Caco-2 (cell line): ENCODE data around the gene GGNBP2. TPM values are rescaled to one million over a fixed set of nuclear protein-coding genes. Genes with fewer than 3 reads are reported as not detected.

Experiments used
- BruUV-seq: library from RNA; stranded (reverse); fragments of 400-500 nt; replicated peaks from 2 replicates; lab custom pipeline; 2021; lab: Mats Ljungman, UMichigan
- CTCF ChIA-PET: fragments of 300-600 bp; sonication (Branson Sonifier 250); formaldehyde crosslinking; loops from one replicate; lab custom pipeline; 2022; ENCODE audit warnings: antibody characterized with exemption; lab: Charles Lee
- POLR2A ChIA-PET: fragments of 300-600 bp; sonication (Branson Sonifier 250); formaldehyde crosslinking; loops from one replicate; lab custom pipeline; 2022; ENCODE audit warnings: antibody characterized with exemption; lab: Charles Lee
- DNase-seq, 2 experiments: peaks; one replicate each; pipeline versions ENCODE4 v3.0.0 to v3.0.0-alpha.2; 2020 to 2022
- H3K27me3 ChIP-seq: replicated peaks from 2 replicates; pipeline ENCODE4 v1.6.0; 2011; ENCODE audit warnings: low read length; ENCODE audit not compliant: control insufficient read depth, insufficient read depth
- H3K36me3 ChIP-seq: 2 replicates; pipeline ENCODE4 v1.5.1; 2011; ENCODE audit warnings: low read length; ENCODE audit not compliant: control insufficient read depth, insufficient read depth
- H3K4me1 ChIP-seq: fragments of 250-450 bp; sonication (Bioruptor Pico); 2 replicates; pipeline ENCODE4 v1.5.1; 2020; ENCODE audit warnings: mild to moderate bottlenecking
- H3K4me3 ChIP-seq: 2 replicates; pipeline ENCODE4 v1.5.1; 2011; ENCODE audit warnings: low read depth, mild to moderate bottlenecking, control low read depth, low read length
- H3K9me3 ChIP-seq: fragments of 250-450 bp; sonication (Bioruptor Pico); 2 replicates; pipeline ENCODE4 v1.5.1; 2020; ENCODE audit warnings: mild to moderate bottlenecking, moderate library complexity
- H3K27ac Mint-ChIP-seq: one replicate; pipeline ENCODE4 v1.8.0; 2022; ENCODE audit warnings: mixed read lengths; ENCODE audit not compliant: unreplicated experiment
- H3K27me3 Mint-ChIP-seq: one replicate; pipeline ENCODE4 v1.8.0; 2022; ENCODE audit warnings: mixed read lengths; ENCODE audit not compliant: insufficient read depth, unreplicated experiment
- H3K36me3 Mint-ChIP-seq: one replicate; pipeline ENCODE4 v1.8.0; 2022; ENCODE audit warnings: mild to moderate bottlenecking, mixed read lengths; ENCODE audit not compliant: insufficient read depth, unreplicated experiment
- H3K4me1 Mint-ChIP-seq: one replicate; pipeline ENCODE4 v1.8.0; 2022; ENCODE audit warnings: low read depth, mixed read lengths; ENCODE audit not compliant: unreplicated experiment
- H3K4me3 Mint-ChIP-seq: one replicate; pipeline ENCODE4 v1.8.0; 2022; ENCODE audit warnings: mild to moderate bottlenecking, moderate library complexity, mixed read lengths; ENCODE audit not compliant: unreplicated experiment
- H3K9me3 Mint-ChIP-seq: one replicate; pipeline ENCODE4 v1.8.0; 2022; ENCODE audit warnings: mixed read lengths; ENCODE audit not compliant: unreplicated experiment
- CTCF ChIP-seq, 2 experiments: fragments of 200-600 bp in 1 of 2; IDR thresholded peaks; 1 replicate in 1 of 2; 2 replicates in 1 of 2; pipeline versions ENCODE4 v1.5.1 to v1.8.0; 2011 to 2022; ENCODE audit warnings: antibody characterized with exemption in 1 of 2, control low read depth in 1 of 2, inconsistent platforms in 1 of 2, low read depth in 1 of 2, low read length in 1 of 2, mild to moderate bottlenecking in 1 of 2, moderate library complexity in 1 of 2; ENCODE audit not compliant: insufficient read depth in 1 of 2, severe bottlenecking in 1 of 2, unreplicated experiment in 1 of 2
- intact Hi-C: fragments of 100-400 bp; cut with micrococcal nuclease; formaldehyde crosslinking; loops from one replicate; pipeline ENCODE4 v1.10.0; 2022; ENCODE audit not compliant: unreplicated experiment
- total RNA-seq: library from RNA; stranded (reverse); gene quantifications from 2 replicates; pipeline ENCODE4 v1.2.3, GENCODE V29; 2022

The GGNBP2 gene
- total RNA-seq, 1 experiment from 2014 or later = 91.3 TPM

GRCh38 chr17:36594626-36595401 lies 50.1 kb downstream of the GGNBP2 start:
- Mint-ChIP-seq H3K27me3 (no peaks in the 10 kb centered on the region), H3K4me1 (peaks cover 35% of the 10 kb centered on the region), H3K4me3 (no peak overlapping the region), H3K27ac (no peak overlapping the region), H3K9me3 (no peaks in the 10 kb centered on the region), H3K36me3 (peaks cover 53% of the 10 kb centered on the region)
- Histone ChIP-seq H3K4me1 (peaks cover 30% of the 10 kb centered on the region), H3K4me3 (no peak overlapping the region), H3K36me3 (peaks cover 10% of the 10 kb centered on the region), H3K27me3 (no peaks in the 10 kb centered on the region), H3K9me3 (no peaks in the 10 kb centered on the region)
- no peak for TF ChIP-seq CTCF (IDR thresholded peaks at IDR 0.05; ENCODE audit: insufficient read depth in 1 of 2, low read depth in 1 of 2, low read length in 1 of 2, severe bottlenecking in 1 of 2, unreplicated experiment in 1 of 2)
- intact Hi-C loops = loop anchor here (5.0 kb wide), 1 partner anchor 48 kb away; no protein-coding TSS in a partner anchor
- ChIA-PET POLR2A (no interaction called here), CTCF (interaction anchor here (0.6 to 0.7 kb wide), 2 partner anchors 8 to 44 kb away, joined by 3 to 10 read pairs; no protein-coding TSS in a partner anchor)
- BruUV-seq = no TSS peak
- no peak for DNase-seq

- Histone ChIP-seq H3K4me1 (peaks cover 31% of the 10 kb centered on the region), H3K36me3 (peaks cover 10% of the 10 kb centered on the region), H3K27me3 (no peaks in the 10 kb centered on the region), H3K9me3 (no peaks in the 10 kb centered on the region), H3K4me3 (no peak overlapping the region)
- H3K9me3 Mint-ChIP-seq = no peaks in the 10 kb centered on the region
- CTCF ChIA-PET = no interaction called here
- H3K4me3 Mint-ChIP-seq = peak overlapping the region; percentile 12
- H3K27ac Mint-ChIP-seq = peak overlapping the region; percentile 8
- peaks cover 36% of the 10 kb centered on the region for H3K4me1 Mint-ChIP-seq
- H3K36me3 Mint-ChIP-seq = peaks cover 54% of the 10 kb centered on the region
- POLR2A ChIA-PET = no interaction called here
- no peak for DNase-seq
- no TSS peak for BruUV-seq
- H3K27me3 Mint-ChIP-seq = no peaks in the 10 kb centered on the region
- no peak for TF ChIP-seq CTCF (IDR thresholded peaks at IDR 0.05; ENCODE audit: insufficient read depth in 1 of 2, low read depth in 1 of 2, low read length in 1 of 2, severe bottlenecking in 1 of 2, unreplicated experiment in 1 of 2)
- intact Hi-C loops = no loop called here
These were observed 52.5 kb downstream of the GGNBP2 start for GRCh38 chr17:36597226-36597625.

- H3K27me3 ChIP-seq = no peaks in the 10 kb centered on the region
- H3K4me1 ChIP-seq = peaks cover 26% of the 10 kb centered on the region
- TF ChIP-seq CTCF (IDR thresholded peaks at IDR 0.05; ENCODE audit: insufficient read depth in 1 of 2, low read depth in 1 of 2, low read length in 1 of 2, severe bottlenecking in 1 of 2, unreplicated experiment in 1 of 2) = no peak
- H3K4me3 ChIP-seq = no peak overlapping the region
- intact Hi-C loops = no loop called here
- BruUV-seq = no TSS peak
- no peak for DNase-seq
- ChIA-PET CTCF (no interaction called here), POLR2A (no interaction called here)
- peak overlapping the region; percentile 8 for H3K27ac Mint-ChIP-seq
- no peaks in the 10 kb centered on the region for H3K27me3 Mint-ChIP-seq
- H3K9me3 ChIP-seq = no peaks in the 10 kb centered on the region
- peaks cover 49% of the 10 kb centered on the region for H3K36me3 Mint-ChIP-seq
- no peaks in the 10 kb centered on the region for H3K9me3 Mint-ChIP-seq
- H3K36me3 ChIP-seq = peaks cover 10% of the 10 kb centered on the region
- peaks cover 31% of the 10 kb centered on the region for H3K4me1 Mint-ChIP-seq
- no peak overlapping the region for H3K4me3 Mint-ChIP-seq
These were observed 53.4 kb downstream of the GGNBP2 start for GRCh38 chr17:36597866-36598777.
